GM19025 (cell line): Measurements from ENCODE around the gene MROH8.

Experiments
- ATAC-seq: cut with Tn5 transposase; IDR thresholded peaks from one replicate; pipeline ENCODE4 v1.9.1; 2021; ENCODE audit warnings: mild to moderate bottlenecking, low read depth, moderate library complexity; ENCODE audit not compliant: unreplicated experiment

MROH8 gene

GRCh38 chr20:37200376-37200775 is 21.0 kb upstream of the MROH8 start:
- ATAC-seq = no peak

- ATAC-seq = no peak
These were observed 19.7 kb upstream of the MROH8 start for GRCh38 chr20:37198932-37199660.

- no peak for ATAC-seq
These were observed 15.5 kb upstream of the MROH8 start for GRCh38 chr20:37194621-37195417.

GRCh38 chr20:37193821-37194220 is 14.5 kb upstream of the MROH8 start:
- no peak for ATAC-seq

- ATAC-seq = no peak
These were observed 13.9 kb upstream of the MROH8 start for GRCh38 chr20:37193226-37193625.

GRCh38 chr20:37192137-37192854 is 12.9 kb upstream of the MROH8 start:
- no peak for ATAC-seq

- ATAC-seq = no peak
These were observed 11.2 kb upstream of the MROH8 start for GRCh38 chr20:37190354-37191112.

GRCh38 chr20:37189416-37190016 is 10.2 kb upstream of the MROH8 start:
- no peak for ATAC-seq

- ATAC-seq = no peak
These were observed 9.4 kb upstream of the MROH8 start for GRCh38 chr20:37188787-37189186.

- no peak for ATAC-seq
These were observed 6.3 kb upstream of the MROH8 start for GRCh38 chr20:37185686-37186085.

GRCh38 chr20:37179683-37180524 is 556 bp upstream of the MROH8 start:
- no peak for ATAC-seq

- ATAC-seq = no peak
These were observed 6.5 kb downstream of the MROH8 start for GRCh38 chr20:37172836-37173235.

GRCh38 chr20:37166867-37167266 is 12.5 kb downstream of the MROH8 start:
- no peak for ATAC-seq

GRCh38 chr20:37165031-37165430 is 14.3 kb downstream of the MROH8 start:
- ATAC-seq = no peak

- ATAC-seq = no peak
These were observed 15.4 kb downstream of the MROH8 start for GRCh38 chr20:37163832-37164554.

GRCh38 chr20:37162646-37163045 is 16.7 kb downstream of the MROH8 start:
- ATAC-seq = no peak

- ATAC-seq = no peak
These were observed 17.4 kb downstream of the MROH8 start for GRCh38 chr20:37161830-37162549.

- no peak for ATAC-seq
These were observed 18.7 kb downstream of the MROH8 start for GRCh38 chr20:37160683-37161082.
